HG02943 (cell line): ENCODE results near the gene BACE2.
"Not testable (repeated sequence)": the region's sequence is repeated elsewhere in the genome, so short reads cannot be mapped to it uniquely, and the experiment has no call there.

Experiments
- ATAC-seq: cut with Tn5 transposase; IDR thresholded peaks from one replicate; pipeline ENCODE4 v1.9.1; 2021; ENCODE audit warnings: mild to moderate bottlenecking, low read depth, moderate library complexity; ENCODE audit not compliant: unreplicated experiment

The BACE2 gene

GRCh38 chr21:41176846-41177245 is 8.9 kb downstream of the BACE2 start:
- no peak for ATAC-seq

GRCh38 chr21:41180752-41181151 is 12.8 kb downstream of the BACE2 start:
- no peak for ATAC-seq

- ATAC-seq, result no peak
Observed at GRCh38 chr21:41182547-41182946, 14.6 kb downstream of the BACE2 start.

- ATAC-seq, result no peak
Observed at GRCh38 chr21:41183575-41183974, 15.6 kb downstream of the BACE2 start.

- ATAC-seq, result no peak
Observed at GRCh38 chr21:41185802-41186201, 17.8 kb downstream of the BACE2 start.

- no peak for ATAC-seq
Observed at GRCh38 chr21:41186755-41187536, 19.0 kb downstream of the BACE2 start.

GRCh38 chr21:41187537-41188025 is 19.6 kb downstream of the BACE2 start:
- no peak for ATAC-seq

GRCh38 chr21:41188486-41189149 is 20.7 kb downstream of the BACE2 start:
- no peak for ATAC-seq

GRCh38 chr21:41189150-41189745 is 21.3 kb downstream of the BACE2 start:
- no peak for ATAC-seq

- not testable (repeated sequence) for ATAC-seq
Observed at GRCh38 chr21:41192552-41192951, 24.6 kb downstream of the BACE2 start.

GRCh38 chr21:41195311-41195710 is 27.4 kb downstream of the BACE2 start:
- ATAC-seq, result no peak

- ATAC-seq, result no peak
Observed at GRCh38 chr21:41196993-41197392, 29.0 kb downstream of the BACE2 start.

GRCh38 chr21:41197582-41197981 is 29.6 kb downstream of the BACE2 start:
- ATAC-seq, result no peak

GRCh38 chr21:41198647-41199046 is 30.7 kb downstream of the BACE2 start:
- not testable (repeated sequence) for ATAC-seq

GRCh38 chr21:41199123-41199522 is 31.2 kb downstream of the BACE2 start:
- no peak for ATAC-seq

- ATAC-seq, result no peak
Observed at GRCh38 chr21:41199588-41199987, 31.6 kb downstream of the BACE2 start.

- ATAC-seq, result no peak
Observed at GRCh38 chr21:41201385-41201784, 33.4 kb downstream of the BACE2 start.

- no peak for ATAC-seq
Observed at GRCh38 chr21:41204736-41205135, 36.8 kb downstream of the BACE2 start.

GRCh38 chr21:41207401-41208375 is 39.7 kb downstream of the BACE2 start:
- no peak for ATAC-seq

- ATAC-seq, result no peak
Observed at GRCh38 chr21:41208376-41208763, 40.4 kb downstream of the BACE2 start.
